GM19467 (cell line): ENCODE data around the gene CCDC9B.

Experiments used
- ATAC-seq: cut with Tn5 transposase; IDR thresholded peaks from one replicate; pipeline ENCODE4 v1.9.1; 2021; ENCODE audit warnings: mild to moderate bottlenecking, moderate library complexity; ENCODE audit not compliant: unreplicated experiment

CCDC9B gene

DNA sequence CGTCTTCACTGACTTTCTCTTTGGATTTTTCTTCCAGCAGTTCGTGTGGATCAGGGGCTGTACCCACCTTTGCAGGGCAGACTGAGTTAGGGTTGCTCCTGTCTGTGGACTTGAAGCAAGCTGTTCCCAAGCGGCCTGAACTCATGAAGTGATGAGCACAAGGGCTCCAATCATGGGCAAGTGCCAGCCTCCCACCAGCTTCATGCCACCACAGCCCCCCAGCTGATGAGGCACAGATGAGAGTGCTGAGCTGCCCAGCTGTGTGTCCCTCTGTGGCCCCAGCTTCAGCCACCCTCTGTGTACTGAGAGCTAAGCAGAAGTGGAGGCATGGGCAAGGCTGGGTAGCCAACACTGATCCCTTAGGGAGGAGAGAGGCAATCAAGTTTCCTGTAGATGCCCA, 29.7 kb downstream of the CCDC9B start:
- ATAC-seq: no peak

DNA sequence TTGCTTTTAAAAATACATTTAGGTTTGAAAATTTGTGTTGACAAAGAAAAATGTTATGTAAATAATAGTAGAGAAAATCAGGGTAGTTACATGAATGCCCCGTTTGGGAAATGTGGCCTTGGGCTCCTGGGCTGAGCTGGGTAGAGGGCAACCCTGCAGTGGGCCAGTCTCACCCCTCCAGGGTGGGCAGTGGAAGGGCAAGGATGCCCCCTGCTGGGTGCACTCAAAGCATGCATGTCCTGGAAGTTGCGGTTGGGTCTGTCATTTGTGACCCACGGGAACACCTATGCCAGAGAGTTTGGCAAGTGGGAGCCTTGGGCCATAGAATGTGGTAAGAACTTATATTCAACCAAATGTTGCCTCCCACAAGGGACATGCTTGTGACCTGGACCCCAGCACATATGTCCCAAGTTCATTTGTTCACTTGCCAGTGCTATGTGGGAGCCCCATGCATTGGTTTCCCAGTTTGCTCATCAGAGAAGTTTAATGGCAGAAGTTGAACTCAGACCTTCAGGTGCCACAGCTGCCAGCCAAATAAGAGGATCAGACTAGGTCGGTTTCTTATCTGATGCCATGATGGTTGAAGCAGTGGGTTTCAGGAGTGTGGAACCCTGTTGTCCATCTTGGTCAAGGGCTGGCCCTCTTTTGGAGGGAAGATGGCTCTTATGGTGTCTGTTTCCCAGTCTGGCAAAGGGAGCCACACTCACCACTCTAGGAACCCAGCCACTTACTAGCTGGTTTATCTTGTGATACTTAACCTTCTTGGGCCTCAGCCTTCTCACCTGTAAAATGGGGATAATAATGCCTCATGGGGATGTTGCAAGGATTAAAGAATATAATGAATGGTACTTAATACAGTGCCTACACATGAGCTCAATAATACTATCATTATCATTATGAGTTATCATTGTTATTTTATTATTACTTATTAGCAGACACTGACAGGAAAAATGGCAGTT, 30.5 kb downstream of the CCDC9B start:
- no peak for ATAC-seq

DNA sequence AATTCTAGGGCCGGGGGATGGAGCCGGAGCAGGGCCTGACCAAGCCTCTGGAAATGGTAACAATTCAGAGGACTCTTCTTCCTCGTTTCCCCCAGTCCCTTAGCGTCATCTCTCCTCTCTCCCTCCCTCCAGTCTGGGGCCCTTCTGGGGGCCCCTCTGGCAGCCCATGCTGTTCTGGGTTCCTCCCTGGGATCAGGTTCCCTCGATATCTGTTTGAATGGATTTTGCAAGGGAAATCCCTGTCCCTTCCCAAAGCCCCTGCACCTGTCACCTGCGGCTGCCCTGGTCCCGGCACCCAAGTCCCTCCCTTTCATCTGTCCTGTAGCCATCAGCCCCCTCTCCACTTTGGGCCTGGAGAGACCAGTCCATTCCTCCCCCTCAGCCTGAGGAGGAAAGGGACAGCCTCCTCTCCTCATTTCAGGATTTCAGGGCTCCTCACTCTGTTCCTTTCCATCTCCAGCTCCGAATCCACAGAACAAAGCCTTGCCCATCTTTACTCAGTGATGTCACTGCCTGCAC, 31.3 kb downstream of the CCDC9B start:
- ATAC-seq: no peak

DNA sequence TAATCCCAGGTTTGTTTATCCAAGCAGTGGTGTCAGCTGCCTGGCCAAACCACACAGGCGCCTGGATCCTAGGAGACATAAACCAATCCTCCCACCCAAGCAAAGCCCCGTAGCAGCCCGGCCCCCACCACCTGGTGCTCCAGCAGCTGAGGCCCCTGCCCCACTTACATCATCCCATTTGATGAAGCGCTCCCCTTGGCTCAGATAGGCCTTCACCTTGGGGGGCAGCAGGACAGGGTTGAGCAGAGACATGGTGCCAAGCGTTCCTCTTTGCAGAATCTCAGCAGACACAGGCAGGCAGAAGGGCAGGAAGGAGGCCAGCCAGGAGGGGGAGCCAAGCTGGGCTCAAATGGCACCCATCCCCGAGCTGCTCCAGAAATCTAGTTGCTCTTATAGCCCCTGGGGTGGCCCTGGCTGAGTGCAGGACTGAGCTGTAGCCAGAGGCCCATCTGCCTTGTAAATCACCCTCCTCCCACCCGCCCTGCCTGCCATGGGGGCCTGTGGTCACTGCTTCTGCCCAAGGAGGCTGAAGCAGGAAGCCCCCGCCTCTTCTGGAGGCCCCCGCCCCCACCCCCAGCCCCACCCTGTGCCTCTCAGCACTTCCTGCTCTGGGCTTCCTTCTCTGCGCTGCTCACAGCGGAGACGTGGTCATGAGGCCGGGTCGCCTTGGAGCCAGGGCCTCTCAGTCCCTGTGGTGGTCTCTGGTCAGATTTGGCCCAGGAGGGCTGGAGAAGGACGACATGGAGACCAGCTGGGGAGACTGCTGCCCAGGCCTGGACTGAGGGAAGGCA, 33.1 kb downstream of the CCDC9B start, which contains the start of gene PLCB2:
TSS of gene PLCB2 (minus strand) at position 515 of the 791 bp plus-strand sequence. CDS start at position 252, 263 bp downstream.
- ATAC-seq: peak; percentile 47

- ATAC-seq: no peak
Measured at GRCh38 chr15:40306908-40307307, 33.8 kb downstream of the CCDC9B start.

GRCh38 chr15:40306371-40306770, 34.4 kb downstream of the CCDC9B start:
- ATAC-seq: no peak

GRCh38 chr15:40305281-40305680, 35.5 kb downstream of the CCDC9B start:
- no peak for ATAC-seq

- no peak for ATAC-seq
Measured at GRCh38 chr15:40303576-40303975, 37.2 kb downstream of the CCDC9B start.

DNA sequence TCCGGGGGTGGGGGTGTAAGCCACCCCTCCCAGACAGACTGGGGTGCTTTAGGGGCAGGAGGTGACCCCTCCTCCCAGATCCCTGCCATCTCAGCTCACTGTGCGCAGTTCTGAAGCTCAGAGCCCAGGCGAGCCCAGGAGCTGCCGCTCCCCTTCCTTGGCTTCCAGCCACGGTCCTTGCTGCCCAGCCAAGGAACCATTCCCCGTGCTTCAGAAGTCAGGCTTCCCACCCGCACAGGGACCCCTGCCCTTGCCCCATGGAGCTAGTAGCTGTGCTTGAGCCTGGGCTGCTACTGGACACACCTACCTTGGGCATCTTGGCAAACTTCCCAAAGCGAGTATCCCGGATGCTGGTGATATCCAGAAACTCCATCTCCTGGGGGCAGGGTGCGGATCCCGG, 37.8 kb downstream of the CCDC9B start:
- ATAC-seq: no peak

DNA sequence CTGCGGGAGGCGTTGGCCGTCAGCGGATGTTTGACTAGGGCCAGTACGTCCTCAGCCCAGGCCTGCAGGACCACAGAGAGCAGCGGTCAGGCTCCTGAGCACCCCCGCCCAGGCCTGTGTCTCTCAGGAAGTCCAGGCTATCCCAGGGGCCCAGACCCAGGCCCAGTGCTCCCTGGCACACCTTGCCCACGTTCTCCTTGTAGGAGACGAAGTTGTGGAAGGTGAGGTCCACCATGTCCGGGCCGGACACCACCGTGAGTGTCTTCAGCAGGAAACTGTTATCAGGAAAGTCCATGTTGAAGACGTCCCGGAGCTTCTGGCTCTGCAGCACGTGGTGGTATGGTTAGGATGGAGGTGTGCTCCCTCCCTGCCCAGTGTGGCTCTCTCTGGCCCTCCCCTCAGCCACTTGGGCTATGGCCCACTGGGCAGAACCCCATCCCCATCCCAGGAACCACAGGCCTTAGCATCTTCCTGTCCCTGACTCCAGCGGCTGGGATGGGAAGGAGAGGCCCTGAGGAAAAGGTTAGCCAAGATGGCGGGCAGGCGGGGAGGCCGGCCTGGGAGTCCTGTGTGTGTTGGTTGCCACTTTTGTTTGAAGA, 38.4 kb downstream of the CCDC9B start:
- ATAC-seq: no peak

DNA sequence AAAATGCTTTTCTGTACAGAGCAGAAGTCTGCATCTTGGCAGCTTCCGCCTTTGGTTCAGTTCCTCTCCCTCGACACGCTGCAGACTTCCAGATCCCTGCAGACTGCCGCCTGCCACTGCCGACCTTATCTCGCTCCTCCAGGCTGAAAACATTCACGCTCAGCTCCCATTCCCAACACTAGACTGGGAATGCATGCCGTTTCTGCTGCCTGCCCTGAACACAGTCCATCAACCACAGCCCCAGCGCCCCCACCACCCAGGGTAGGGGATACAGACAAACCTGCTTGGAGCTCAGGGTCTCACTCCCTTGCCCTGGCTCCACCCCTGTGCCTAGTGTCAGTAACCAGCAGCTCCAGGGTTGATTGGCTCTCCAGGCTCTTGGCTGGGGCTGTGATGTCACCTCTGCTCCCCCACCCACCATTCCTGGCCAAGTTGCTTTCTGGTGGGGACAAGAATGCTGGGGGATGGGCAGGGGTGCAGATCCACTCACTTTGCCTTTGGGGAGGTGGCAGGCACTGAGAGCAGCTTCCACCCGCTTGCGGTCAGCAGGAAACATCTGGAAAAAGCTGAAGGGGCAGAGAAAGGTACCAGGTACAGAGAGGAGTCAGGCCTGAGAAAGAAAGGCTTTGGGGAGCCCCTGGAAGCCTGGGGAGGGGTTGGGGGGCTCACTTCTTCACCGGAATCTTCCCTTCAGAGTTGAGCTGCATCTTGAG, 39.1 kb downstream of the CCDC9B start:
- no peak for ATAC-seq

DNA sequence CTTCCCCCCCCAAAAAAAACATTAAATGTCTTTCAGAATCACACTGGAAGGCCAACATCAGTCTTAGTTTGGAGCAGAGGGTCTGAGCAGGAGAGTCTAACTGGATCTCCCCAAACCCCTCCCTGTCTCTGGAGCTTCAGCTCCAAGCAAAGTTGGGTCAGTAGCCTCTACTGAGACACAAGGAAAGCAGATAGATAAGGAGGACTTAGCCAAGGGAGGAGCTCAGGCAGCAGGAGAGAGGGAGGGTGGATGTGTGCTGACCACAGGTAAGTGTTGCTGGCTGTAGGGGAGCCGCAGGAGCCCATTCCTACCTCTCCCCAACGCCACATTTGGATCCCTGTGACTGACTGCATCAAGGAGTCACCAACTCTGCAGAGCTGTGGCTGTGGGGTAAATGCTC, 40.0 kb downstream of the CCDC9B start:
- no peak for ATAC-seq

DNA sequence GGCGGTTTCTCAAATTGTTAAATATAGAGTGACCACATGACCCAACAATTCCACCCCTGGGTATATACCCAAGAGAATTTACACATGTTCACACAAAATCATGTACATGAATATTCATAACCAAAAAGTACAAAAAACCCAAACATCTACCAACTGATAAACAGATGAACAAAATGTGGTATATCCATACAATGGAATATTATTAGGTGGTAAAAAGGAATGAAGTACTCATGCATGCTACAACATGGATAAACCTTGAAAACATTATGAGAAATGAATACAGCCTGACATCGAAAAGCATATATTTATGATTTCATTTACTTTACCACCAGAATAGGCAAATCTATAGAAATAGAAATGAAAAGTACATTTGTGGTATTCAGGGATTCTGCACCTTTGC, 40.4 kb downstream of the CCDC9B start:
- ATAC-seq: no peak

GRCh38 chr15:40298216-40298935, 42.4 kb downstream of the CCDC9B start:
- ATAC-seq: no peak

DNA sequence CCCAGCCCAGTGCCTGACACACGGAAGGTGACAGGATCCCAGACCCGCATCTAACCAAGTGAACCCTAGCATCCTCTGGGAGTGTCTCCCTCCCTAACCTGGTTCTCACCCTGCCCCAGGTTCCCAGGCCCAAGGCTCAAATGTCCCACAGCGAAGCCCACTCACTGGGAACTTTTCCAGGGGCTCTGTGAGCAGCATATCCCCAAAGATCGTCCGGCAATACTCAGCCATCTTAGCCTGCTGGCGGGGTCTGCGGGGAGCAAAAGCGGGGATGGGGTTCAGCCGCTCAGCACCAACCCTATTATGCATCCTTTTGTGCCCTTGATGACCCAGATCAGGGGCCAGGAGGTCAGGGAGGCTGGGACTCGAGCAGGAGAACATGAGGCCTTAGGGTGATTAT, 43.4 kb downstream of the CCDC9B start:
- no peak for ATAC-seq

- ATAC-seq: no peak
Measured at GRCh38 chr15:40296561-40297230, 44.0 kb downstream of the CCDC9B start.

DNA sequence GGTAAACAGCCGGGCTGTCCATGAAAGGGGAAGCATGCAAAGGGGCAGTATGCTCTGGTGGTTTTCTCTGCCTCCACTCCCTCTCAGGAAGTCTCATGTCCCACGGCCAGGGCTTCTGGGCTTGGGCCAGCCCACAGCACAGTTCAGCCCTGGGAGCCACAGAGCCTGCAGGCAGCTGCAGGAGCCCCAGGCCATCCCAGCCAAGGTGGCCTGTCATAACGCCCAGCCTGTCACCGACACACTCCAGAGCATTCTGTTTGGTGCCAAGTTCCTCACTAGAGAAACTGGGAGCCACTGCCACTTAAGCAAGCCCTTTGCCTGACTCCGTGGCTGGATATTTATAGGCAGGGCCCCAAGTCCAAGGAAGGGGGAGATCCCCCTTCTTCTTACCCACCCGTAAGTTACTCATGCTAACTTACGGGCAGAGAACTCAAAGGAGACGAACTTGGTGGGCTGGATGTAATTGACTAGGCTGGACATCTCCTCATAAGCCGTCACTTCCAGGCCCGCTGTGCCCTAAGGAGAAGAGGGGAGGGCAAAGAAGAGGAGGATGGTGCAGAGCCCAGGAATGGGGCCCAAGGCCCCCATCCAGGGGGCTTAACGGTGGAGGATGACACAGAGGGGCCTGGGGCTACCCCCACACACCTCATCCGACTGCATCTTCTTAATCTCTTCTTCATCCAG, 44.7 kb downstream of the CCDC9B start:
- no peak for ATAC-seq

- ATAC-seq: no peak
Measured at GRCh38 chr15:40295297-40295696, 45.4 kb downstream of the CCDC9B start.
